GM13976 (cell line): Measurements from ENCODE around the gene FAAP20.

Source experiments
- DNase-seq: peaks from one replicate; pipeline ENCODE4 v3.0.0; 2012; ENCODE audit warnings: low spot score
- in situ Hi-C: fragments of 300-500 bp; cut with MboI; formaldehyde crosslinking; loops from one replicate; pipeline ENCODE4 v1.12.0; 2022; ENCODE audit warnings: low sequenced_read_pairs, mixed read lengths, inconsistent platforms; ENCODE audit not compliant: unreplicated experiment
- TF ChIP-seq, protein P1 (sequence below): IDR thresholded peaks from 2 replicates; pipeline ENCODE4 v1.5.1; 2012; ENCODE audit warnings: borderline replicate concordance, mild to moderate bottlenecking; ENCODE audit not compliant: insufficient read depth; ENCODE audit errors: extremely low read depth, missing control alignments, control extremely low read depth

FAAP20 gene

DNA sequence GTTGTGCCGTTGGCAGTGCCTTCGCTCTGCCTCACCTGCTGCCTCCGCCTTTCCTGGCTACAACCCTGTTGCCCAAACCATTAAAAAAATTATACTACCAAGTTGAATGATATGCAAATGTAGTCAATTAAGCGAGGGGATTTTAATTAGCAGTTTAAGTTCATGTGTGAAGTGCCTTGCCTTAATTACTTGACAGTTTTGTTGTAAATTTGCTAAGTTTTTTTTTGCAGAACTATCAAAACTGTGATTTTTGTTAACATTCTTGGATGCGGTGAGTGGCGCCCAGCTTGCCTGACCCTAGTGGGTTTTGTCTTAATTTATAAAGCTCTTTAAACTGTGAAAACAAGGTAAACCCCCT lies 44.4 kb upstream of the FAAP20 start:
- TF ChIP-seq, protein P1, sequence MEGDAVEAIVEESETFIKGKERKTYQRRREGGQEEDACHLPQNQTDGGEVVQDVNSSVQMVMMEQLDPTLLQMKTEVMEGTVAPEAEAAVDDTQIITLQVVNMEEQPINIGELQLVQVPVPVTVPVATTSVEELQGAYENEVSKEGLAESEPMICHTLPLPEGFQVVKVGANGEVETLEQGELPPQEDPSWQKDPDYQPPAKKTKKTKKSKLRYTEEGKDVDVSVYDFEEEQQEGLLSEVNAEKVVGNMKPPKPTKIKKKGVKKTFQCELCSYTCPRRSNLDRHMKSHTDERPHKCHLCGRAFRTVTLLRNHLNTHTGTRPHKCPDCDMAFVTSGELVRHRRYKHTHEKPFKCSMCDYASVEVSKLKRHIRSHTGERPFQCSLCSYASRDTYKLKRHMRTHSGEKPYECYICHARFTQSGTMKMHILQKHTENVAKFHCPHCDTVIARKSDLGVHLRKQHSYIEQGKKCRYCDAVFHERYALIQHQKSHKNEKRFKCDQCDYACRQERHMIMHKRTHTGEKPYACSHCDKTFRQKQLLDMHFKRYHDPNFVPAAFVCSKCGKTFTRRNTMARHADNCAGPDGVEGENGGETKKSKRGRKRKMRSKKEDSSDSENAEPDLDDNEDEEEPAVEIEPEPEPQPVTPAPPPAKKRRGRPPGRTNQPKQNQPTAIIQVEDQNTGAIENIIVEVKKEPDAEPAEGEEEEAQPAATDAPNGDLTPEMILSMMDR, result no peak
- in situ Hi-C loops, result no loop called here
- DNase-seq, result no peak

DNA sequence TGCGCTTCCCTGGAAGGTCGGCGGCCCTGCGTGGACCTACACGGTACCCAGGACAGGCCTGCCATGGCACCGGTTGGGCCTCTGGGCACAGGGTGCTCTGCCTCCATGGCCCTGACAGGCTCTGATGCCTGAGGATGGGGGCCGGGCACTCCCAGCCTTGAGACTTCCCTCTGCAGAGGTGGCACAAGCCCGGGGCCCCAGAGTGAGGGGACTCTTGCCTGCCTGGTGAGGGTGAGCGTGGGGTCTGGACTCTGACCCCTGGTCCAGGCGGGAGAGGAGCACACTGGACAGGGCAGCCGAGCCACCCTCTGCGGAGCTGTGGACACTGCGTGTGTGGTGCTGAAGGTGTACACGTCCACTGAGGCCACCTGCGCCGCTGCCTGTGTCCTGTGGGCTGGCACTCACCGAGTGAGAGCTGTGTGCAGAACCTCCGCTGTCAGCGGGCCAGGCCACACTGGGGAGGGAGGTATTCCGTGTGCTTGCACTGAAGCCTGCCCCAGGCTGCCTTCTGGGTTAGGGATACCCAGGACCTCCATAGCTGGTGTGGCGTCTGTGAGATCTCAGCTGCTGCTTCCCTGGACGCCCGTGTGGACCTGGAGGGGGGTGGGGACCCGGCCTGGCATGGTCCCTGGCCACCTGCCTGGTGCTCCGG lies 43.9 kb upstream of the FAAP20 start:
- no peak for DNase-seq
- TF ChIP-seq, protein P1, result no peak
- in situ Hi-C loops, result no loop called here

DNA sequence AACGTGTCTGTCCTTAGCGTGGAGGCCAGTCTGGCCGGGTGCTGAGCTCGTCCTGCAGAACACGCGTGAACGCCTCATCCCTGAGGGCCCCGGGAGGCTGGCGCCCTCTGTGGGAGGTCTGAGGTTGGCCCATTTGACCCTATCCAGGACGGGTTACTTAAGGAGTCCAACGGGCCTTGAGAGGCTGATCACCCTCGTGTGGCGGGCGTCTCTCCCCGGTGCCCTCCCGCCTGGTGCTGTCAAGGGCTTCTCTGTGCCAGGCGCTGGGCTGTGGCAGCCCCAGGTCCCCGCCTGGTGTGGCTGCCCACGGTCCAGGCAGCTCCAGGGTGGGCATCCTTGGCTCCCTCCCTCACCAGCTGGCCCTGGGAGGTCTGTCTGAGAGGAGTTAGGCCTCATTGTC lies 43.2 kb upstream of the FAAP20 start:
- DNase-seq, result no peak
- in situ Hi-C loops, result no loop called here
- TF ChIP-seq, protein P1, result no peak

DNA sequence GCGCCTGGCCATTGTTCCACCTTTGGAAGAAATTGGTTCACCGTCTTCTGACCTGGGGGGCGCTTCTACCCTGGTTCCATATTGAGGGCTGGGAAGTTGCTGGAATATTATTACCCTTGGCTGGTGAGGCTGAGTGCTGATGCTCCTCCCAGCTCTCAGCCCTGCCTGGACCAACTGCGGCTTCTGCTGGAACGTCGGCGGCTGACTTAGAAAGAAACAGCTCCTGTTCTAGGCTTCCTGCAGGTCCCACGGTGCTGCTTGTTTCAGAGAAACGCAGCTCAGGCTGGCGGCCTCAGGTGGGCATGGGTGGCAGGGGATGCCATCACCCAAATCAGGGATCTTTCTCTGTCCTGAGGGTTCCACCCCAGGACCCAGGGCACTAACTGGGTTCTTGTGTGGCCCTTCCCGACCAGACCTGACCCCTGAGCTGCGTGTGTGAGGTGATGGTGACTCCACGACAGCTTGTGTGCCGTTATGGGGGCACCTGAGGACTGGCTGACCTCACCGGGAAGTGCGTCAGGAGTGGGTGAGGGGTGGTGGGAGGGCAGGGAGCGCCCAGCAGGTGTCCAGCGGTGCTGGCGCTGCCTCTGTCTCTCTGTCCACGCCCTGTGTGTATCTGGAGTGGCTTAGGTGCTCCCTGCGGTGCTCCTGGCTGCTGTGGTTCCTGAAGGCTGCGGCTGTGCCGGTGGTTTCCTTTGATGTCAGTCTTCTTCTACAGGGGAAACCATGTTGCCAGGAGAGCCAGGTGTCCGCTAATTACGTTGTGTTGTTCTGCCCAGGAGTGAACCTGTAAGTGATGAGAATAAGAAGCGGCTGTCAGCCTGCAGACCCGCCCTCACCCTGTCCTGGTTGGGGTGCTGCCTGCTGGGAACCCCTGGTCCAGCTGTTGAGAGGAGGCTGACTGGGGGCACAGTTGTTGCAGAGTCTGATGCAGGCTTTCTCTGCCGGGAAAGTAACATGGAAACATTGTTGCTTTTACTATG lies 42.4 kb upstream of the FAAP20 start:
- TF ChIP-seq, protein P1, result no peak
- in situ Hi-C loops, result no loop called here
- no peak for DNase-seq

DNA sequence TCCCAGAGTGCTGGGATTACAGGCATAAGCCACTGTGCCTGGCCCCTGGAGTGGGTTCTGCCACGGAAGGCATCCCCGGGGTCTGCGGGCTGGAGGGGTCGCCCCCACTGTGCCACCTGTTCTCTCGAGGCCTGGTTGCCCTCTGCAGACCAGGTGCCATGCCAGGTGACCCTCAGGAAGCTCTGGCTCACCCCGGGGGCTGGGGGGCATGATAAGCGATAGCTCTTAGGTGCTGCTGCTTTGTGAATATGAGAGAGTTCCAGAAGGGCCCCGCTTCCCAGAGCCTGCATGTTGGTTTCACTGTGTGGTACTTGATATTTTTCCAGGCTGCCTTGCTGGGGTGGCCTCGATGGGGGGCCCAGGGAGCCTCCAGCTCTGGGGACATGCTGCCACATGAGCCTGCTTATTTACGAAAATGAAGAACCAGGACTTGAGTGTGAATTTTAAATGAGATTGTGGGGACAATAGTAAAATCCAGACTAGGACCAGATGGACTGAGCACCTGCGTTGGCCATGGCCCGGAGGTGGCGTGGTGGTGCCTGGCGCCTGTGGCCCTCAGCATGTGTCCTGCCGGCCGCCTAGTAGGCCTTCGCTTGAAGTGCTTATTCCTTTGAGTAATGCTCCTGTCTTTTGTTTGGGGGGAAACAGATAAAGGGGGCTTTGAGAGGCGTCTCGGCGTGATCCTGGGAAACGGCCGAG lies 40.9 kb upstream of the FAAP20 start:
- TF ChIP-seq, protein P1, result no peak
- no peak for DNase-seq
- in situ Hi-C loops, result no loop called here

DNA sequence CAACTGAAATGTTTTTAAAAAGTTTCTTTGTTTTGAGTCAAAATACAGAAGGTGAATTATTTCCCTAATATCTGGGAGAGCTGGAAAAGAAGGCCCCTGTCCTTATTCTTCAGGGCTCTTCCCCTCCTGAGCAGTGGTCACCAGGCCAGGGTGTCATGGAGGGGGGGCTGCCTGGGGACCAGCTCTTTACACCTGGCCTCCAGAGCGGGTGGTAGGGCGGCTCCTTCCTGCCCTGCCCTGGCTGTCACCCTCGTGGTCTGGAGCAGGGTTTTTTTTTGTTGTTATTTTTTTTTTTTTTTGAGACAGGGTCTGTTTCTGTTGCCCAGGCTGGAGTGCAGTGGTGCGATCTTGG lies 40.2 kb upstream of the FAAP20 start:
- no peak for DNase-seq
- TF ChIP-seq, protein P1, result no peak
- in situ Hi-C loops, result no loop called here
